Measurements from ENCODE around the gene GAK. TPM values are rescaled to one million over a fixed set of nuclear protein-coding genes. Genes with fewer than 3 reads are reported as not detected.

GAK gene
- total and polyA plus RNA-seq, 4 donors, result 41.8 to 78.8 (median 61.1) TPM

- Histone ChIP-seq H3K27me3 (ENCODE audit: control insufficient read depth, insufficient read depth, low read length) (peaks cover 7% of the 10 kb centered on the region), H3K4me1 (ENCODE audit: control insufficient read depth, insufficient read depth, low read length) (peaks cover 13% of the 10 kb centered on the region), H3K27ac (ENCODE audit: low read depth, low read length) (no peak overlapping the region), H3K36me3 (ENCODE audit: control insufficient read depth, insufficient read depth, low read length) (peaks cover 92% of the 10 kb centered on the region), H3K9me3 (ENCODE audit: control insufficient read depth, insufficient read depth, low read length) (no peaks in the 10 kb centered on the region), H3K4me3 (ENCODE audit: low read depth, low read length) (no peak overlapping the region)
- WGBS (ENCODE audit: insufficient coverage), result 84% methylated on average over 23 of the region's 23 CpGs
- DNase-seq (ENCODE audit: low read depth in 4 of 6, low spot score in 6 of 6), result no peak
Measured at GRCh38 chr4:964346-965025, 32.4 kb upstream of the GAK start.

DNA sequence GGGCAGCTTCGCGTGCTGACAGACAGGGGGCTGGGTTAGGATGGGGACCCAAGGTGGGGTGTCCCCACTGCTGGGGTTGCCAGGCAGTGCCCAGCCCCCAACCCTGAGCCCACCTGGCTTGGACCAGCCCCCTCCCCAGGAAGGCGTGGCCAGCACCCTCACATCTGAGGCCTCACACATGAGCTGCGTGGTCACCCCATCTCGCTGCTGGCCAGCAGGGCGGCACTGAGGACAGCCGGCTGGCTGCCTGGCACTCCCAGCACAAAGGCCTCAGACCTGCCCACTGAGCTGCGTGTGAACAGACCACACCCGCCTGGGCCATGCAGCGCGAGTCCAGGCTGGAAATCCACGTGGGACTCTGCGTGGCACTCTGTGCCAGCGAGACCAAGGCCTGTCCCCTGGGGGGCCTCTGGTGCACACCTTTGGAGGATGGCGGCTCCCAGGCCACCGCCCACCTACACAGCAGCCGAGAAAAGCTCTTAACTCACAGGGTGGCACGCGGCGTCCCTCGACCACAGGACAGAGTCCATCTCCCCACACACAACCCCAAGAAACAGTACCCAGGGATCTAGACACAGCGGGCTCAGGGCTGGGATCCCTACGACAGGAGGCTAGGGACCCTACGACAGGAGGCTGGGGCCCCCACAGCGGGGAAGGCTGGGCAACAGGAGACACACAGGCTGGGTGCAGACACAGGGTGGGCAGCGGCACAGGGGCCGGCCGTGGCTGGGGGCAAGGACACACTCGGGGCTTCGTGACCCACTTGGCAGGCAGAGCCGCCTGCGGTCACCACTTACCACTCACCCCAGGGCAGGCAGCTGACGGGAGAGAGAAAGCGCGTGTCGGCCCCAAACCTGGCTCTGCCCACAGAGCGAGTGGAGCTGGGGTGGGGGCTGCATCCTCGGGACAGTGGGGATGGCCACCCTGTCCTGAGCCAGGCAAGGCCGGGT lies 31.4 kb upstream of the GAK start:
- Histone ChIP-seq H3K9me3 (ENCODE audit: control insufficient read depth, insufficient read depth, low read length) (no peaks in the 10 kb centered on the region), H3K27me3 (ENCODE audit: control insufficient read depth, insufficient read depth, low read length) (peaks cover 4% of the 10 kb centered on the region), H3K4me3 (ENCODE audit: low read depth, low read length) (no peak overlapping the region), H3K27ac (ENCODE audit: low read depth, low read length) (no peak overlapping the region), H3K4me1 (ENCODE audit: control insufficient read depth, insufficient read depth, low read length) (peaks cover 11% of the 10 kb centered on the region), H3K36me3 (ENCODE audit: control insufficient read depth, insufficient read depth, low read length) (peaks cover 95% of the 10 kb centered on the region)
- DNase-seq (ENCODE audit: low read depth in 4 of 6, low spot score in 6 of 6), result no peak
- WGBS (ENCODE audit: insufficient coverage), result 91% methylated on average over 35 of the region's 39 CpGs

DNA sequence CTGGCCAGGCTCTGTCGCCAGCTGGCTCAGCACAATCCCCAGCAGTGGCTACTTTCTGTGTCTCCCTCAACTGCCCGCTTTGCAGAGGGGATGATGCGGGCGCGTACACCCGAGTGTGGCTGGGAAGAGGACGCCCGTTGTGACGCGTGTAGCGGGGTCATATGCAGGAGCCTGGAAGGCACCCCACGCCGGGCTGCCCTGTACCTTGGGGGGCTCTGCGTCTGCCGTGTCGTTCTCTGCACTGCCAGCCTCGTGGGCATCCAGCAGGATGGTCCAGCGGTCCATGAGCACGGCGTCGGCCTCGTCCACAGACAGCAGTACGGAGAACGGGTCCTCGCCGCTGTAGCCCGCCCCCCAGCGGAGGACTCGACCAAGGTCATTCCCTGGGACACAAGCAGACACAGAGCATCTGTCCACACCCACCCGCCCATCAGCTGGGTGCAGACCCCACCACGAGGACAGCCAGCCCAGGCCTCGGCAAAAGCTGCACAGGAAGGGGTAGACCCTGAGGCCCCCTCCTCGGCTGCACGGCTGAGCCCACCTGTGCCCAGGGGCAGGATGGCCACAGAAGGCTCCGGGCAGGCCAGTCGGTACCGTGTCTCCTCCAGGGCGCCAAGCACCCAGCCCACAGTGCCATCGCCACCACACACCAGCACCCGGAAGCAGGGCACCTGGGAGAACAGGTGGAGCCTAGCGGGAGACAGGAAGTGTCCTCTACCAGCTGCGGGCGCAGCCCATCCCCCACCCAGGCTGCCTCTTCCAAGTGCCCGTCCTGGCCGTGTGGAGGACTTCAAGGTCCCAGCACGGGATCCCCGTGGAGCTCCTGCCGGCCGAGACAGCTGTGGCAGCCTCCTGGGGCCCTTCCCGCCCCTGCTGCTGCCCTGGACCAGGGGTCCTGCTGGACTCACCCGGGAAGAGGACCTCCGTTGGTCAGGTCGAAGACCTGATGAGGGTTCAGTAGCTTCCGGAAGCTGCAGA lies 30.4 kb upstream of the GAK start:
- peaks cover 100% of the 10 kb centered on the region for H3K36me3 ChIP-seq (ENCODE audit: control insufficient read depth, insufficient read depth, low read length)
- 93% methylated on average over 54 of the region's 54 CpGs for WGBS (ENCODE audit: insufficient coverage)
- no peak for DNase-seq (ENCODE audit: low read depth in 4 of 6, low spot score in 6 of 6)

DNA sequence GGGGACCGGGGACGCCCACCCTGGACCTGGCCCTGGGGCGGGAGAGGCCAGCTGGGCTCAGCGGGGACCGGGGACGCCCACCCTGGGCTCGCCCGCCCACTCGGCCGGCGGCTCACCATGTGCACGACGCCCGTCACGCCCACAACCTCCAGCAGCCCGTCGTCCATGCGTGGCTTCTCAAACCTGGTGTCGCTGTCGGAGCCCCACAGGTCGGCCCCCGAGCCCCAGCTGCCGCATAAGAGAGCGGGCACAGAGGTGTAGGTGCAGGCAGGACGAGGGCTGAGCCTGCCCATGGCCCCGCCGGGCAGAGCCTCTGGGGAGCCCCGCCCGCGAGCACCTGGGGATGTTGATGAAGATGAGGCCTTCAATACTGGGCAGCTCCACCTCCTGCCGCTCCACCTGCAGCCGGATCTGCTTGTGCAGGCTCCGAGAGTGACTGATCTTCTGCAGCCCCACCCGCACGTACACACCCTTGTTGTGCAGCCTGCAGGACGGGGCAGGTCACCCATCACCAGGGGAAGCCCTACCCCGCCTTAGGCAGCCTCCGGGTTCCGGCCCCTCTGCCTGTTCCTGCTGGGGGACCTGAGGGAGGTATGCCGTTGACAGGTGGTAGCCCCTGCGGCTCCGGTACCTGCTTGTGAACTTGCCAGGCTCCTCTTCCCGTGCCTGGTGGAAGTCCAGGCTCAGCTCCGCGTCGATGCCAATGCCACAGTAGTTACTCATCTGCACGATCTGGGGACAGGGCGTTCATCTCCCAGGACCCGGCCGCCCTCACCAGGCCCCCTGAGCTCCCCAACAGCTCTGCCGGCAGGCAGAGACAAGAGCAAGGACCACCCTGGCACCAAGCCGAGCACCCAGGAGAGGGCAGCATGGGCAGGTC lies 29.5 kb upstream of the GAK start:
- 92% methylated on average over 50 of the region's 52 CpGs for WGBS (ENCODE audit: insufficient coverage)
- H3K36me3 ChIP-seq (ENCODE audit: control insufficient read depth, insufficient read depth, low read length), result peaks cover 100% of the 10 kb centered on the region
- DNase-seq (ENCODE audit: low read depth in 4 of 6, low spot score in 6 of 6), result no peak
- no peaks in the 10 kb centered on the region for H3K27me3 ChIP-seq (ENCODE audit: control insufficient read depth, insufficient read depth, low read length)
- H3K4me3 ChIP-seq (ENCODE audit: low read depth, low read length), result no peak overlapping the region
- H3K4me1 ChIP-seq (ENCODE audit: control insufficient read depth, insufficient read depth, low read length), result no peaks in the 10 kb centered on the region
- no peaks in the 10 kb centered on the region for H3K9me3 ChIP-seq (ENCODE audit: control insufficient read depth, insufficient read depth, low read length)
- H3K27ac ChIP-seq (ENCODE audit: low read depth, low read length), result no peak overlapping the region

More for the DNA sequence above, 30.4 kb upstream of the GAK start:
- Histone ChIP-seq H3K27ac (ENCODE audit: low read depth, low read length) (no peak overlapping the region), H3K4me3 (ENCODE audit: low read depth, low read length) (no peak overlapping the region), H3K9me3 (ENCODE audit: control insufficient read depth, insufficient read depth, low read length) (no peaks in the 10 kb centered on the region), H3K4me1 (ENCODE audit: control insufficient read depth, insufficient read depth, low read length) (peaks cover 2% of the 10 kb centered on the region), H3K27me3 (ENCODE audit: control insufficient read depth, insufficient read depth, low read length) (no peaks in the 10 kb centered on the region)

GRCh38 chr4:960636-961350 lies 28.7 kb upstream of the GAK start:
- Histone ChIP-seq H3K27ac (ENCODE audit: low read depth, low read length) (no peak overlapping the region), H3K4me1 (ENCODE audit: control insufficient read depth, insufficient read depth, low read length) (no peaks in the 10 kb centered on the region), H3K27me3 (ENCODE audit: control insufficient read depth, insufficient read depth, low read length) (no peaks in the 10 kb centered on the region), H3K4me3 (ENCODE audit: low read depth, low read length) (no peak overlapping the region), H3K36me3 (ENCODE audit: control insufficient read depth, insufficient read depth, low read length) (peaks cover 100% of the 10 kb centered on the region), H3K9me3 (ENCODE audit: control insufficient read depth, insufficient read depth, low read length) (no peaks in the 10 kb centered on the region)
- no peak for DNase-seq (ENCODE audit: low read depth in 4 of 6, low spot score in 6 of 6)
- WGBS (ENCODE audit: insufficient coverage), result 93% methylated on average over 34 of the region's 35 CpGs

DNA sequence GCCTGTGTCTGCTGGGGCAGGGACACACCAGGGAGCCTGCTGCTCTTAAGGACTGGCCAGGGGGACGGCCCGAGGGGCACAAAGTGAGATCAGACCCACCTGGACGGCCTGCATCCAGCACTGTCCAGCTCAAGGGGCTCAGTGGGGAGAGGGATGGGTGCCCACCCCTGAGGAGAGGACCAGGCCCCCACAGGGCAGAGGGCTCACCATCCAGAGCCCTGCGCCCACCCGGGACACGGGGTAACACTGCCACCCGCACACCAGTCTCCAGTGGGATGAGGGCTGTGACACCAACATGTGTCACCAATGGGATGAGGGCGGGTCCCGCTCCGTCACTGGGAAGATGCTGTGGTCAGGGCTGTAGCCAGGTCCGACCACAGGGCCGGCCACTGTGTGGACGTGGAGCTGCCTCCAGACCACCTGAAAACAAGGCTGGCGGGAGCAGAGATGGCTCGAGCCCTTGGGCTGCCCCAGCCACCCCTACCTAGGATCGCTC lies 28.1 kb upstream of the GAK start:
- no peak overlapping the region for H3K27ac ChIP-seq (ENCODE audit: low read depth, low read length)
- H3K4me3 ChIP-seq (ENCODE audit: low read depth, low read length), result no peak overlapping the region
- no peaks in the 10 kb centered on the region for H3K9me3 ChIP-seq (ENCODE audit: control insufficient read depth, insufficient read depth, low read length)
- H3K27me3 ChIP-seq (ENCODE audit: control insufficient read depth, insufficient read depth, low read length), result no peaks in the 10 kb centered on the region
- 83% methylated on average over 16 of the region's 16 CpGs for WGBS (ENCODE audit: insufficient coverage)
- DNase-seq (ENCODE audit: low read depth in 4 of 6, low spot score in 6 of 6), result no peak
- H3K4me1 ChIP-seq (ENCODE audit: control insufficient read depth, insufficient read depth, low read length), result no peaks in the 10 kb centered on the region
- H3K36me3 ChIP-seq (ENCODE audit: control insufficient read depth, insufficient read depth, low read length), result peaks cover 100% of the 10 kb centered on the region

DNA sequence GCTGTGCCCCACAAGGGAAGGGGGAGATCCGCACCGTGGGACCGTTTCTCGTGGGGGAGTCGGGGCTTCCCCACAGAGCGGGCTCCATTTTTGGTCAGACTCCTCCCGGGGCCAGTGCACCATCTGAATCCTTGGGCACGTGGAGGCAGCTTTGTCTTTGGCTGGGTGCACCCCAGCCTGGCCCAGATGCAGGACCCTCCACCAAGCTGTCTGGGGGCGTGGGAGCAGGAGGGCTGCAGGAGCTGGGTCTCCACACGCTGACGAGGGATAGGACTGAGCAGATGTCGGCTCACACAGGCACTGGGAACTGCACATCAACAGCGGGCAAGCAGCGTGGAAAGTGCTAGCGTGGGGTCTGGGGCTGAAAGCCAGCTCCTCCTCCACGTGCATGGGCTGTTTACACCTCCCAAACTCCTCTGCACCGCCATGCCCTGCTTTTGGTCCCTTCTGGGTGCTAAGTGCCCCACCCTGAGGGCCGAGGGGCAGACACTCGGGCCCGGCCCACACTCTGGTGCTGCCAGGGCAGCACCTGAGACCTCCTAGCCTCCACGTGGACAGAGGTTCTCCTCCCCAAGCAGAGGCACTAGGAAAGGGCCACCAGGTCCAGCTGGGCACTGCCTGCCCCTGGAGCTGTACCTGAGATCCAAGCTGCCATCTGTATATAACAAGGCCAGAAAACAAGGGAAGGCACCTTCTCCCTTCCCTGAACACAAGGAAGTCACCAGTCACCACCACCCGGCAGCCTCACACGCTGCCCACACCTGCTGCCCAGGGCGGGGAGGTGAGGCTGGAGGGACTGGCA lies 27.4 kb upstream of the GAK start:
- Histone ChIP-seq H3K4me3 (ENCODE audit: low read depth, low read length) (no peak overlapping the region), H3K27ac (ENCODE audit: low read depth, low read length) (no peak overlapping the region), H3K27me3 (ENCODE audit: control insufficient read depth, insufficient read depth, low read length) (no peaks in the 10 kb centered on the region), H3K9me3 (ENCODE audit: control insufficient read depth, insufficient read depth, low read length) (no peaks in the 10 kb centered on the region), H3K4me1 (ENCODE audit: control insufficient read depth, insufficient read depth, low read length) (no peaks in the 10 kb centered on the region), H3K36me3 (ENCODE audit: control insufficient read depth, insufficient read depth, low read length) (peaks cover 98% of the 10 kb centered on the region)
- WGBS (ENCODE audit: insufficient coverage), result 81% methylated on average over 24 of the region's 24 CpGs
- no peak for DNase-seq (ENCODE audit: low read depth in 4 of 6, low spot score in 6 of 6)

Measured in spinal cord (tissue), 10 donors.